HUES48 (cell line): Measurements from ENCODE around the gene SGCD.

Experiments
- H3K27ac ChIP-seq: one replicate; pipeline ENCODE4 v1.7.0; 2013; ENCODE audit warnings: low read depth, low read length, inconsistent platforms
- H3K27me3 ChIP-seq: 2 replicates; pipeline ENCODE4 v1.6.1; 2013; ENCODE audit warnings: mild to moderate bottlenecking, low read length; ENCODE audit not compliant: control insufficient read depth, insufficient read depth
- H3K36me3 ChIP-seq: 2 replicates; pipeline ENCODE4 v1.6.1; 2013; ENCODE audit warnings: low read length; ENCODE audit not compliant: control insufficient read depth, insufficient read depth
- H3K4me1 ChIP-seq: 2 replicates; pipeline ENCODE4 v1.6.1; 2013; ENCODE audit warnings: mild to moderate bottlenecking, low read length; ENCODE audit not compliant: control insufficient read depth, insufficient read depth
- H3K4me3 ChIP-seq: 2 replicates; pipeline ENCODE4 v1.5.1; 2013; ENCODE audit warnings: mild to moderate bottlenecking, low read depth, low read length
- H3K9ac ChIP-seq: 2 replicates; pipeline ENCODE4 v1.6.1; 2013; ENCODE audit warnings: mild to moderate bottlenecking, low read depth, low read length, moderate library complexity
- H3K9me3 ChIP-seq: 2 replicates; pipeline ENCODE4 v1.6.1; 2013; ENCODE audit warnings: low read length; ENCODE audit not compliant: control insufficient read depth, insufficient read depth

SGCD gene

DNA sequence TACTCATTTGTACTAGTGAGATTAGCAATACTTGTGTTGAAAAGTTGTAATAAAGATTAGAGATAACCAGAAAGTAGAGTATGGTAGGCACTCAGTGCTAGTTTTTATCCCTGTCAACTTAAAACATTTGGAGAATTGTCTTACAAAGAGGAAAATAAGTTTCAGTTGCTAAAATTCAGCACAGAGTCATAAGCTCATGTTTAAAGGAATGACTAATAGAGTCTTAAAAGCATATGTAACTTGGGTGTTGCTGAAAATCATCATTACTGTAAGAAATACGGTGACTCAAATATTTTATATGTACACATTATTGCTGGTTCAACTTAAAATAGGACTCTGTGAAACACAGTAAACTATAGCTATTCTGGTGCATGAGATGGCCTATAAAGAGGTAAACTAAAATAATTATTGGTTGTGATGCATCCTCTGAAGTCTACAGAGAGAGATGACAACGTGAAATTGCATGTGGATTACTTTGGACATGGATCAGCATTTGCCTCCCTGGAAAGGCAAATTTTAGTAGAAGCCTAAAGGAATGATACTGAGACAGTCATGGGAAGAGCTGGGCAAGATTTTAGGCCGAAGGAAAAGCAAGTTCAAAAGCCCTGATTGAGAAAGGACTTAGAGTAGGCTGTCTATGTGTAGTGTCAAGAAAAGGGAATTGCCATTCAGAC, 34.6 kb downstream of the SGCD start:
- H3K4me1 ChIP-seq, result no peaks in the 10 kb centered on the region
- H3K4me3 ChIP-seq, result no peak overlapping the region
- H3K27ac ChIP-seq, result no peak overlapping the region
- H3K9ac ChIP-seq, result no peak overlapping the region
- no peaks in the 10 kb centered on the region for H3K9me3 ChIP-seq
- no peaks in the 10 kb centered on the region for H3K36me3 ChIP-seq
- no peaks in the 10 kb centered on the region for H3K27me3 ChIP-seq

DNA sequence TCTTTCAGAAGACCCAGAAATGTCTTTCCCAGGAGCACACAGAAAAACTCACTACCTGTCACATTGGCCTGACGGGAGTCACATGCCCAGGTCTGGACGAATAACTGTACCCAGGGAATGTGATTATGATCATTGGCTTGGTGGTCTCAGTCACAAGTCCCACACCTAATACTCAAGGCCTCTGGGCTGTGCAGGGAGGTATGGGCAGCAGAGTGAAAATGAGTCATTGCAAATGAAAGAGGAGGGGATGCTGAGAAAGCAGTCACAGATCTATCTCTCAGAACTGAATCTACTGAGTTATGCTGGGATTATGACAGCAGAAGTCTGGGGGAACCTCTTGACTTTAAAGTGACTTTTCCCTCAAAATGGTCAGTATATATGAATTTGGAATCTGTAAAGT, 36.9 kb downstream of the SGCD start:
- no peak overlapping the region for H3K4me3 ChIP-seq
- no peaks in the 10 kb centered on the region for H3K36me3 ChIP-seq
- no peaks in the 10 kb centered on the region for H3K4me1 ChIP-seq
- H3K9ac ChIP-seq, result no peak overlapping the region
- H3K9me3 ChIP-seq, result no peaks in the 10 kb centered on the region
- H3K27ac ChIP-seq, result no peak overlapping the region
- no peaks in the 10 kb centered on the region for H3K27me3 ChIP-seq

DNA sequence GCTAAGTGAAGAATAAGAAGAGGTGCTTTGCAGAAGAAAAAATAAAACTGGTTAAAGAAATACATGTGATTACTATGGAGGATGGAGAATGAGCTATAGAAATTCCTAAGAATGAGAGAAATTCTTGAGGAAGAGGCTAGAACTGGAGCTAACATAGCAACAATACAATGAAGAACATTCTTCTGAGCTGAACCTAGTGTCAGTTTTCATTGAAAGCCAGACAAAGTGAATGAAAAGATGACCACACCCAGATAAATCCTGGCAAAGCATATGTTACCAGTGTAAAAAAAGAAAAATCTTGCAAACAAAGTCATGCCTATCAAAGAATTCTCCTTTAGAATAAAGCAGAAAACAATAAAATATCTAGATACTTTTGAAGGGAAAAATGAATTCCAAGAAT, 39.6 kb downstream of the SGCD start:
- no peak overlapping the region for H3K27ac ChIP-seq
- H3K9me3 ChIP-seq, result no peaks in the 10 kb centered on the region
- H3K4me3 ChIP-seq, result no peak overlapping the region
- H3K36me3 ChIP-seq, result no peaks in the 10 kb centered on the region
- no peak overlapping the region for H3K9ac ChIP-seq
- no peaks in the 10 kb centered on the region for H3K27me3 ChIP-seq
- H3K4me1 ChIP-seq, result no peaks in the 10 kb centered on the region

DNA sequence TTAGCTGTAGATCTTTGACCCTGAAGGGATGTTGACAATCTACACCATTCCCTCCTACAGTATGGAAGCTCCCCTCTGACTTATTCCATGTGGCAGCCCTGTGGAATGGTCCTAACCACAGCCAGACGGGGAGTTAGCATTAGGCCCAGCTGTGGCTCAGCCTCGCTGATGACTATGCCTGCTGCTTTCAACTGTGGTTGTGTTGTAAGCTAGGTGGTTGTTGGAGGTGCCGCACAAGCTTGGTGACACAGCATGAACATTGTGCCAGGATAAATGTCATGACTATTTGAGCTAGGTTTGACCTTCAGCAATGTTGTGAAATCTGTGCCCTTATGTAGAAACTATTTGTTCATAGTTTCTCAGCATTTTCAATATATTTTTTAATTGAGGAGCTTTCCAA, 40.6 kb downstream of the SGCD start:
- Histone ChIP-seq H3K4me1 (no peaks in the 10 kb centered on the region), H3K27me3 (no peaks in the 10 kb centered on the region), H3K9ac (no peak overlapping the region), H3K27ac (no peak overlapping the region), H3K4me3 (no peak overlapping the region), H3K9me3 (no peaks in the 10 kb centered on the region), H3K36me3 (no peaks in the 10 kb centered on the region)

- no peaks in the 10 kb centered on the region for H3K27me3 ChIP-seq
- H3K4me3 ChIP-seq, result no peak overlapping the region
- no peaks in the 10 kb centered on the region; the same call in 1 of the 2 replicates for H3K4me1 ChIP-seq
- no peaks in the 10 kb centered on the region for H3K36me3 ChIP-seq
- H3K27ac ChIP-seq, result no peak overlapping the region
- H3K9ac ChIP-seq, result no peak overlapping the region
- no peaks in the 10 kb centered on the region for H3K9me3 ChIP-seq
Measured at GRCh38 chr5:156375895-156376495, 49.0 kb downstream of the SGCD start.

GRCh38 chr5:156376751-156377150, 49.8 kb downstream of the SGCD start:
- no peak overlapping the region for H3K9ac ChIP-seq
- H3K27ac ChIP-seq, result no peak overlapping the region
- no peaks in the 10 kb centered on the region for H3K36me3 ChIP-seq
- no peak overlapping the region for H3K4me3 ChIP-seq
- H3K4me1 ChIP-seq, result no peaks in the 10 kb centered on the region; the same call in 1 of the 2 replicates
- no peaks in the 10 kb centered on the region for H3K9me3 ChIP-seq
- no peaks in the 10 kb centered on the region for H3K27me3 ChIP-seq

GRCh38 chr5:156378159-156378558, 51.2 kb downstream of the SGCD start:
- Histone ChIP-seq H3K36me3 (no peaks in the 10 kb centered on the region), H3K27ac (no peak overlapping the region), H3K9ac (no peak overlapping the region), H3K9me3 (no peaks in the 10 kb centered on the region), H3K4me3 (no peak overlapping the region), H3K27me3 (no peaks in the 10 kb centered on the region), H3K4me1 (no peaks in the 10 kb centered on the region; the same call in 1 of the 2 replicates)

- Histone ChIP-seq H3K4me1 (no peaks in the 10 kb centered on the region; the same call in 1 of the 2 replicates), H3K27me3 (no peaks in the 10 kb centered on the region), H3K4me3 (no peak overlapping the region), H3K36me3 (no peaks in the 10 kb centered on the region), H3K27ac (no peak overlapping the region), H3K9ac (no peak overlapping the region), H3K9me3 (no peaks in the 10 kb centered on the region)
Measured at GRCh38 chr5:156379206-156379605, 52.2 kb downstream of the SGCD start.

DNA sequence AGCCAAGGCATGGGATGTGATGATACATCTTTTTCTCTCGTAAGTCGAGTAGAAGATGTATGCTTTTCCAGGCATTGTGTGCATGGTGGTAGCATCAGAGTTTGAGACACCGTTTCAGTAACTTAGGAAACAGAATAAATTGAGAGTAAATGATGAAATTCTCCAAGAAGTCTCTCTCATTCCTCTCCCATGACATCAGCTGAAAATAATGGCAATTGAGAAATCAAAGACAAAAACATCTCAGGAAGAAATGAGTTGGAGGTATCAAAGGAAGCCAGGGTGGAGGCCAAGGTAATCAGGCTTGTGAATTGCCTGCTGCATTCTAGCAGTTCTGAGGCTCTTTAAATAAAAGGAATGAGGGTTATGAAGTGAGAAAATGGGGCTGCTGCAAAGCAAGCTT, 53.9 kb downstream of the SGCD start:
- Histone ChIP-seq H3K4me3 (no peak overlapping the region), H3K9me3 (no peaks in the 10 kb centered on the region), H3K9ac (no peak overlapping the region), H3K27ac (no peak overlapping the region), H3K4me1 (no peaks in the 10 kb centered on the region; the same call in 1 of the 2 replicates), H3K36me3 (no peaks in the 10 kb centered on the region), H3K27me3 (no peaks in the 10 kb centered on the region)

DNA sequence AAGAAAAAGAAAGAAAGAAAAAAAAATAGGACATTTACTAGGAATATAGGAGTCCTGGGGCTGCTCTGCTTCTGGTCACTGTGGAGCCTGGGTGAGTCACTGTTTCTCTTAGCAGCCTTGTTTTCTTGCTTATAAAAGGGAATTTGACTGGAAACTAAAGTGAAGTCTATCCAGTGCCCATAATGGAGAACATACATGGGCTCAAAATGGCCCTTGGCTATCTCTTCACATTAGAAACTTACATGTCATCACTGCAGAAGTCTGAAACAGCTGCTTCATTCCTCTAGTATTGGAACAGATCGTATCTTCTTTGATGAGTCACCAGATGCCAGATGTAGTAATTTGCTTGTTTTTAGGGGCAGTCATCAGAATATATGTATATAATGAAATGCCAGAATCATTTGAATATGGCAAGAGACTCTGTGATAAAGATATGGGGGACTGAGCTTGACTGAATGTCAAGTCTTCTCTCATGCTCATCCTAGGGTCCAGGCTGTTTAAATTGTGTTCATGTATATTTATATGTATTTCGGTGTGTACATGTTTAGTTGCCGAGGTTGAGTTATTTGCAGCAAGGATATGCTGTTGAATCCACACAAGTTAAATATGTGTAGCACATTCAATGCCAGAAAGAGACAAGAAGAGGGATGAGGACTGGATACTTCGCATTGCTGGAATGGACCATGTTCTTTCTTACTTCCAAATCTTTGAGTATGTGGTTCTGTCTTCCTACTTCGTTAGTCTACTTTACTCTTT, 56.7 kb downstream of the SGCD start:
- no peak overlapping the region for H3K4me3 ChIP-seq

DNA sequence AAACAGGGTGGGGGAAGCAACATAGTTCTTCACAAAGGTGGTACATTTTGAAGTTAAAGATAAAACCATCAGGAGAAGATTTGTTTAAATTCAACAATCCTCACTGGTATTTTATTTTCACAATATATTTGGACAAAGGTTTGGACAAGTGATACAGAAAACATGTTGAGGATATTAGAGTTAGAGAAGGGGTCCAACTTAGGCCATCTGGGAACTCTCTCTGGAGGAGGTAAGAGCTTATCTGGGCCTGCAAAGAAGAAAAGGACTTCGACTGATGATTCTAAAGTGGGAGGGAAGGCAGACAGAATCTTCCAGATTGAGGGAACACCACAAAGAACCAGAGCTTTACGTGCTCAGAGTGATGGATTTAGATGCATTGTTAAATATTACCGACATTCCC, 58.5 kb downstream of the SGCD start:
- Histone ChIP-seq H3K4me1 (no peaks in the 10 kb centered on the region), H3K9me3 (no peaks in the 10 kb centered on the region), H3K4me3 (no peak overlapping the region), H3K27me3 (no peaks in the 10 kb centered on the region), H3K36me3 (no peaks in the 10 kb centered on the region), H3K27ac (no peak overlapping the region), H3K9ac (no peak overlapping the region)

More for the DNA sequence above, 56.7 kb downstream of the SGCD start:
- Histone ChIP-seq H3K36me3 (no peaks in the 10 kb centered on the region), H3K27me3 (no peaks in the 10 kb centered on the region), H3K9me3 (no peaks in the 10 kb centered on the region), H3K4me1 (no peaks in the 10 kb centered on the region; the same call in 1 of the 2 replicates), H3K9ac (no peak overlapping the region), H3K27ac (no peak overlapping the region)
